Pancreas (tissue), 10 donors: Measurements from ENCODE around the gene CCDC28A. TPM values are rescaled to one million over a fixed set of nuclear protein-coding genes. Genes with fewer than 3 reads are reported as not detected.

Experiments
- ATAC-seq, 4 donors: fragments of 200-7000 bp; cut with Tn5 transposase; one replicate each; pipeline versions ENCODE4 v1.8.0 to v1.9.1; 2020; ENCODE audit warnings: mild to moderate bottlenecking in 4 of 4, moderate library complexity in 4 of 4
- DNase-seq, 6 donors: peaks; one replicate each; pipeline ENCODE4 v3.0.0-alpha.2; 2020
- FAIRE-seq: peaks from 2 replicates; lab custom pipeline; 2012; peaks lifted over from hg19 to GRCh38; lab: Jason Lieb, UNC
- H3K27ac ChIP-seq, 4 donors: fragments of 200-600 bp; sonication (generic); 1 replicate in 3 of 4; 2 replicates in 1 of 4; pipeline versions ENCODE4 v1.5.0 to v1.8.0; 2020
- H3K27me3 ChIP-seq, 4 donors: fragments of 200-600 bp; one replicate each; pipeline ENCODE4 v1.8.0; 2021
- H3K36me3 ChIP-seq, 3 donors: fragments of 200-600 bp; sonication (generic) in 1 of 3; one replicate each; pipeline versions ENCODE4 v1.5.0 to v1.8.0; 2020 to 2021
- H3K4me1 ChIP-seq, 3 donors: fragments of 200-600 bp; one replicate each; pipeline ENCODE4 v1.8.0; 2021
- H3K4me3 ChIP-seq, 4 donors: fragments of 200-600 bp; sonication (generic) in 2 of 4; one replicate each; pipeline versions ENCODE4 v1.5.0 to v1.8.0; 2020 to 2021
- H3K9me3 ChIP-seq, 4 donors: fragments of 200-600 bp; one replicate each; pipeline ENCODE4 v1.8.0; 2021
- CTCF ChIP-seq, 4 donors: fragments of 200-600 bp; sonication (generic) in 3 of 4; IDR thresholded peaks; one replicate each; pipeline versions ENCODE4 v1.5.0 to v1.8.0; 2021; ENCODE audit warnings: antibody characterized with exemption in 4 of 4
- WGBS, 2 donors: extraction: QIAGEN DNeasy Blood & Tissue Kit; methylation state at CpG; one replicate each; pipeline ENCODE4 v1.1.7; 2013; 5-methylcytosine and 5-hydroxymethylcytosine counted together
- intact Hi-C, 3 donors: fragments of 100-400 bp; cut with DNase I; formaldehyde crosslinking; loops; one replicate each; pipeline versions ENCODE4 v1.11.1 to v1.14.2; 2022
- polyA plus RNA-seq, 2 donors: library from polyadenylated mRNA; stranded (reverse); fragments of 200-250 nt; gene quantifications; one replicate each; pipeline ENCODE4 v1.2.3, GENCODE V29; 2013
- total RNA-seq, 6 donors: library from RNA; stranded (reverse); fragmentation: NEBNext Ultra II Directional in 4 of 6; extraction: Animal tissue kit (Norgen Biotek cat#: 25700) in 4 of 6; gene quantifications; one replicate each; pipeline versions ENCODE4 v1.2.1 to v1.2.4, GENCODE V29; 2021 to 2023
- donor health status: healthy with polysubstance abuse.
- donor health status: DM: no; HTN: no; CAD: no; lungs with moderate emphysema.
- donor health status: DM: no; HTN: no; CAD: no.
- donor health status: control.
- donor health status: control.
- donor health status: Bipolar disorder and iron deficiency.
- donor health status: DM: yes; HTN: yes; CAD: no.
- donor health status: DM: no; HTN: no; CAD: no.
- donor health status: DM: no; HTN: no; CAD: no.
- donor health status: DM: yes; HTN: yes; CAD: no.

CCDC28A gene
- total and polyA plus RNA-seq, 8 donors, result 11.3 to 21.3 (median 12.8) TPM

- WGBS, 2 donors, result 86 to 97% methylated on average over 4 of the region's 4 CpGs
- FAIRE-seq (no peak), DNase-seq (no peak), ATAC-seq (no peak)
- Histone ChIP-seq H3K4me1 (no peaks in the 10 kb centered on the region), H3K27ac (no peak overlapping the region), H3K4me3 (no peak overlapping the region), H3K36me3 (no peaks in the 10 kb centered on the region), H3K9me3 (no peaks in the 10 kb centered on the region), H3K27me3 (no peaks in the 10 kb centered on the region)
- intact Hi-C loops, result no loop called here
- TF ChIP-seq CTCF (IDR thresholded peaks at IDR 0.05), result no peak
Observed at GRCh38 chr6:138752017-138752416, 21.6 kb upstream of the CCDC28A start.

- no peak for DNase-seq
- intact Hi-C loops, result no loop called here
- no peak for ATAC-seq
Observed at GRCh38 chr6:138757136-138757535, 16.4 kb upstream of the CCDC28A start.

GRCh38 chr6:138765896-138766655 is 7.5 kb upstream of the CCDC28A start:
- WGBS, 2 donors, result 94 to 95% methylated on average over 3 of the region's 3 CpGs
- Histone ChIP-seq H3K4me1 (no peaks in the 10 kb centered on the region), H3K9me3 (no peaks in the 10 kb centered on the region), H3K27ac (no peak overlapping the region), H3K36me3 (no peaks in the 10 kb centered on the region), H3K27me3 (no peaks in the 10 kb centered on the region), H3K4me3 (no peak overlapping the region)
- ATAC-seq (peak in 3 of 4 donors; percentile 54 to 81 (median 72)), FAIRE-seq (peak; percentile 95), DNase-seq (no peak)
- TF ChIP-seq CTCF (IDR thresholded peaks at IDR 0.05), result peak; percentile 18 to 57 (median 48)
- intact Hi-C loops, result loop anchor here in 2 of 3 donors (5.0 to 10.0 kb wide), 3 partner anchors 71 to 351 kb away; no protein-coding TSS in a partner anchor

More at GRCh38 chr6:138757136-138757535, 16.4 kb upstream of the CCDC28A start:
- no peak for FAIRE-seq
- no peaks in the 10 kb centered on the region for H3K4me1 ChIP-seq
- no peak overlapping the region for H3K27ac ChIP-seq
- 73 to 85% methylated on average over 4 of the region's 4 CpGs for WGBS, 2 donors
- no peaks in the 10 kb centered on the region for H3K27me3 ChIP-seq
- TF ChIP-seq CTCF (IDR thresholded peaks at IDR 0.05), result no peak
- no peaks in the 10 kb centered on the region for H3K36me3 ChIP-seq
- no peak overlapping the region for H3K4me3 ChIP-seq
- H3K9me3 ChIP-seq, result no peaks in the 10 kb centered on the region

GRCh38 chr6:138769102-138769676 is 4.4 kb upstream of the CCDC28A start:
- no peak for DNase-seq
- peaks cover 0 to 7% (median 3%) of the 10 kb centered on the region in 3 donors for H3K4me1 ChIP-seq
- intact Hi-C loops, result loop anchor here in 2 of 3 donors (5.0 to 10.0 kb wide), 3 partner anchors 74 to 354 kb away; no protein-coding TSS in a partner anchor
- H3K36me3 ChIP-seq, result no peaks in the 10 kb centered on the region
- H3K27me3 ChIP-seq, result no peaks in the 10 kb centered on the region
- ATAC-seq, result no peak
- TF ChIP-seq CTCF (IDR thresholded peaks at IDR 0.05), result no peak
- no peak overlapping the region for H3K4me3 ChIP-seq
- H3K9me3 ChIP-seq, result no peaks in the 10 kb centered on the region
- FAIRE-seq, result no peak
- H3K27ac ChIP-seq, result no peak overlapping the region
- 50 to 63% methylated on average over 6 of the region's 6 CpGs for WGBS, 2 donors
